Measurements from ENCODE around the gene CTIF.

CTIF gene

GRCh38 chr18:48817021-48817461 lies 278.2 kb downstream of the CTIF start:
- no peak overlapping the region for H3K4me3 ChIP-seq (ENCODE audit: low read length)
- peaks cover 24% of the 10 kb centered on the region; the same call in 1 of the 2 replicates for H4K20me1 ChIP-seq (ENCODE audit: insufficient read depth, low read length)
- no peaks in the 10 kb centered on the region for H3K9me3 ChIP-seq (ENCODE audit: insufficient read depth, low read length)
- H3K4me1 ChIP-seq (ENCODE audit: low read length): peaks cover 34% of the 10 kb centered on the region
- H3K79me2 ChIP-seq (ENCODE audit: low read length): no peaks in the 10 kb centered on the region
- H3K27ac ChIP-seq (ENCODE audit: low read length): no peak overlapping the region
- no peak overlapping the region for H2AFZ ChIP-seq (ENCODE audit: low read depth, low read length)
- peaks cover 6% of the 10 kb centered on the region for H3K36me3 ChIP-seq (replicated peaks; ENCODE audit: low read depth, low read length)
- no peak overlapping the region for H3K4me2 ChIP-seq (ENCODE audit: low read length)
- no peak for TF ChIP-seq CTCF (IDR thresholded peaks at IDR 0.05; ENCODE audit: low read depth, low read length)
- TF ChIP-seq EZH2phosphoT487 (IDR thresholded peaks at IDR 0.05; ENCODE audit: low read depth): no peak
- no peak overlapping the region for H3K9ac ChIP-seq (ENCODE audit: low read length)
- H3K27me3 ChIP-seq (ENCODE audit: low read depth, low read length): peaks cover 8% of the 10 kb centered on the region; the same call in 1 of the 2 replicates

- Histone ChIP-seq H3K79me2 (ENCODE audit: low read length) (no peaks in the 10 kb centered on the region), H4K20me1 (ENCODE audit: insufficient read depth, low read length) (peaks cover 24% of the 10 kb centered on the region; the same call in 1 of the 2 replicates), H3K27me3 (ENCODE audit: low read depth, low read length) (peaks cover 12% of the 10 kb centered on the region), H3K36me3 (replicated peaks; ENCODE audit: low read depth, low read length) (peaks cover 6% of the 10 kb centered on the region), H3K4me1 (ENCODE audit: low read length) (peaks cover 19% of the 10 kb centered on the region), H3K9me3 (ENCODE audit: insufficient read depth, low read length) (no peaks in the 10 kb centered on the region), H3K9ac (ENCODE audit: low read length) (no peak overlapping the region), H3K4me3 (ENCODE audit: low read length) (no peak overlapping the region), H2AFZ (ENCODE audit: low read depth, low read length) (no peak overlapping the region), H3K4me2 (ENCODE audit: low read length) (no peak overlapping the region), H3K27ac (ENCODE audit: low read length) (no peak overlapping the region)
- TF ChIP-seq CTCF (IDR thresholded peaks at IDR 0.05; ENCODE audit: low read depth, low read length): no peak
- no peak for TF ChIP-seq EZH2phosphoT487 (IDR thresholded peaks at IDR 0.05; ENCODE audit: low read depth)
Observed at GRCh38 chr18:48818329-48819254, 279.8 kb downstream of the CTIF start.

- peaks cover 24% of the 10 kb centered on the region; the same call in 1 of the 2 replicates for H4K20me1 ChIP-seq (ENCODE audit: insufficient read depth, low read length)
- peaks cover 13% of the 10 kb centered on the region; the same call in 1 of the 2 replicates for H3K27me3 ChIP-seq (ENCODE audit: low read depth, low read length)
- H3K4me2 ChIP-seq (ENCODE audit: low read length): no peak overlapping the region
- peaks cover 19% of the 10 kb centered on the region for H3K4me1 ChIP-seq (ENCODE audit: low read length)
- no peak overlapping the region for H3K4me3 ChIP-seq (ENCODE audit: low read length)
- H3K36me3 ChIP-seq (replicated peaks; ENCODE audit: low read depth, low read length): peaks cover 6% of the 10 kb centered on the region
- H3K9me3 ChIP-seq (ENCODE audit: insufficient read depth, low read length): no peaks in the 10 kb centered on the region
- no peaks in the 10 kb centered on the region for H3K79me2 ChIP-seq (ENCODE audit: low read length)
- no peak overlapping the region for H2AFZ ChIP-seq (ENCODE audit: low read depth, low read length)
- no peak for TF ChIP-seq EZH2phosphoT487 (IDR thresholded peaks at IDR 0.05; ENCODE audit: low read depth)
- no peak for TF ChIP-seq CTCF (IDR thresholded peaks at IDR 0.05; ENCODE audit: low read depth, low read length)
- no peak overlapping the region for H3K9ac ChIP-seq (ENCODE audit: low read length)
- H3K27ac ChIP-seq (ENCODE audit: low read length): no peak overlapping the region
Observed at GRCh38 chr18:48819276-48819675, 280.4 kb downstream of the CTIF start.

- Histone ChIP-seq H3K27ac (ENCODE audit: low read length) (no peak overlapping the region), H3K9me3 (ENCODE audit: insufficient read depth, low read length) (no peaks in the 10 kb centered on the region), H3K79me2 (ENCODE audit: low read length) (no peaks in the 10 kb centered on the region), H3K27me3 (ENCODE audit: low read depth, low read length) (peaks cover 13% of the 10 kb centered on the region; the same call in 1 of the 2 replicates), H4K20me1 (ENCODE audit: insufficient read depth, low read length) (peaks cover 24% of the 10 kb centered on the region; the same call in 1 of the 2 replicates), H3K36me3 (replicated peaks; ENCODE audit: low read depth, low read length) (peaks cover 6% of the 10 kb centered on the region), H3K9ac (ENCODE audit: low read length) (no peak overlapping the region), H2AFZ (ENCODE audit: low read depth, low read length) (no peak overlapping the region), H3K4me3 (ENCODE audit: low read length) (no peak overlapping the region), H3K4me1 (ENCODE audit: low read length) (peaks cover 19% of the 10 kb centered on the region), H3K4me2 (ENCODE audit: low read length) (peak overlapping the region; percentile 59; the same call in 1 of the 2 replicates)
- TF ChIP-seq EZH2phosphoT487 (IDR thresholded peaks at IDR 0.05; ENCODE audit: low read depth) (no peak), CTCF (IDR thresholded peaks at IDR 0.05; ENCODE audit: low read depth, low read length) (no peak)
Observed at GRCh38 chr18:48819781-48820482, 281.1 kb downstream of the CTIF start.
